Measurements from ENCODE around the gene GLYR1.

Gene GLYR1

GRCh38 chr16:4814542-4815173 lies 32.4 kb downstream of the GLYR1 start:
- POLR2A ChIA-PET: no interaction called here
- TF ChIP-seq CTCF (IDR thresholded peaks at IDR 0.05; ENCODE audit: control extremely low read depth, extremely low read depth, low read depth, missing control alignments): no peak
- CTCF ChIA-PET: interaction anchor here (0.9 to 1.5 kb wide), 2 partner anchors 11 to 12 kb away, joined by 3 to 5 read pairs; partner anchors contain the start of gene ROGDI
- no peak for DNase-seq (ENCODE audit: extremely low spot score)

DNA sequence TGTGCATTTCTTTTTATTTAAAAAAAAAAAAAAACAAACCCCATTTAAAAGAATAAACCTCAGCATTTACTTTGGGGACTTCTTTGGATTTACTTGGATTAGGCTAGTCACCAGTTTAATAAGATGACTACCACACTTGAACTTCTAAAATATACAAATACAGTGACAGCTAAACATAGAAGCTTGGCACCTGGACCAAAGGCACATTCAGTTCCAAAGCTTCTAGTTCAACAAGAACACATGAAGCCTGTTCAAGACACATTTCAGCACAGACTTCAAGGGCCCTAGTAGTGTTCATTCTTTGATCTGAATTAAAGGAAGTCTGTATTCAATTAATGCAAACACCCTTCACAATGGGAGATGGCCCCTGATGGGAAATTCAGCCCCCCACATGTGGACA lies 33.0 kb downstream of the GLYR1 start:
- POLR2A ChIA-PET: no interaction called here
- TF ChIP-seq CTCF (IDR thresholded peaks at IDR 0.05; ENCODE audit: control extremely low read depth, extremely low read depth, low read depth, missing control alignments): no peak
- CTCF ChIA-PET: interaction anchor here (1.5 kb wide), 1 partner anchor 12 kb away, joined by 5 read pairs; no protein-coding TSS in a partner anchor
- DNase-seq (ENCODE audit: extremely low spot score): no peak

DNA sequence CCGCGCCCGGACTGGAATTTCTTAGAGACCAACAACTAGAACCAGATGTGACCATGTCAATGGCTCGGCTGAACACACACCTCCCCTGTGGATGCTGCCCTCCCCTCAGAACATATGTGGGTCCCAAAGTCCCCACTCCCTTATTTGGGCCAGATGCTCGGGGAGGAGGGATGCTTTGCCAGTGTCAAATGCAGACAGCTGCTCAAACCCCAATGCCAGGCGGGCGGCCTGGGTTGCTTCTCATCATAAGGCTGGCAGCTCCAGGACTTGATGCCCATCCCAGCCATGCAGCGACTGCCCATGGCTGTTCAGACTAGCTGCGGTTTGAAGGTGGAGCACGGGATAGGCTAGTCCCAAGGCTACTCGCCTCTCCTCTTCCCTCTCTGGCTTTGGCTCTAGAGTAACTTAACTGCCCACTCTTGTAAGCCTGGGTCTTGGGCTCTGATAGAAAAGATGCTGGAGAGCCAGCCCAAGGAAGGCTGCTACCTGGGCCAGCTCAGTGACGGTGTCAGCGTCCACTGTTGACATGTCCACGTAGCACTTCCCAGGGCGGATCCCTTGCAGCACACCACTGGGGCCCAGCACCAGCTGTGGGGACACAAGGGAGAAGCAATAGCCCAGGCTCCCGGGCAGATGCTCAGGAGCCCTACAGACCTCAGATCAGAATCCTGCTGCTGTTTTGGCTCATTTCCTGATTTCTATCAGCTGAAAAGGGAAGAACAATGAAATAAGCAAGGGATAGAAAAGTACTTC lies 33.7 kb downstream of the GLYR1 start:
- no peak for TF ChIP-seq CTCF (IDR thresholded peaks at IDR 0.05; ENCODE audit: control extremely low read depth, extremely low read depth, low read depth, missing control alignments)
- CTCF ChIA-PET: interaction anchor here (1.5 kb wide), 1 partner anchor 12 kb away, joined by 5 read pairs; no protein-coding TSS in a partner anchor
- no peak for DNase-seq (ENCODE audit: extremely low spot score)
- POLR2A ChIA-PET: interaction anchor here (0.6 kb wide), 1 partner anchor 213 kb away, joined by 3 read pairs; no protein-coding TSS in a partner anchor

- TF ChIP-seq CTCF (IDR thresholded peaks at IDR 0.05; ENCODE audit: control extremely low read depth, extremely low read depth, low read depth, missing control alignments): no peak
- no peak for DNase-seq (ENCODE audit: extremely low spot score)
- ChIA-PET CTCF (interaction anchor here (0.5 to 1.2 kb wide), 2 partner anchors 9 to 161 kb away, joined by 3 to 4 read pairs; partner anchors contain the start of gene ROGDI), POLR2A (interaction anchor here (0.6 kb wide), 1 partner anchor 55 kb away, joined by 3 read pairs; no protein-coding TSS in a partner anchor)
These were observed 35.3 kb downstream of the GLYR1 start for GRCh38 chr16:4811773-4812172.

DNA sequence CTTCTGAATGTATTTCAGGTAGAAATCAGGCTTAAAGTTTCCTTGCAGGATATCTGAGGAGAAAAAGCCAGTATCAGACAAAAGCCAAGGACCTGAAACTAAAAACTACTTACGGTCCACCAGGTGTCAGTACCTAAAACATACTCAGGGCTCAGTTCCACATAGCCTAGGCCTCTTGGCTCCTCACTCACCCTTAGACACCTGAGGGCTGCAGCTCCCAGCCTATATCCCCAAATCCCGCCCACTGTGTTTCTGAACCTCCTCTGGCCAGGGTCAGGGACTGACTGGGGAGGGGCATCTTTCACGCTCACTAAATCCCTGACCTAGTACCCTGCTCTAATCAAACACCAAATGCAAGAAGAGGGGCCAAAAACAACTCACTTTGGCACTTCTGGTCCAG lies 35.8 kb downstream of the GLYR1 start:
- DNase-seq (ENCODE audit: extremely low spot score): no peak
- ChIA-PET POLR2A (interaction anchor here (0.6 kb wide), 2 partner anchors 19 to 55 kb away, joined by 3 to 11 read pairs; no protein-coding TSS in a partner anchor), CTCF (interaction anchor here (1.2 to 1.4 kb wide), 2 partner anchors 10 to 21 kb away, joined by 3 read pairs; no protein-coding TSS in a partner anchor)
- TF ChIP-seq CTCF (IDR thresholded peaks at IDR 0.05; ENCODE audit: control extremely low read depth, extremely low read depth, low read depth, missing control alignments): no peak

DNA sequence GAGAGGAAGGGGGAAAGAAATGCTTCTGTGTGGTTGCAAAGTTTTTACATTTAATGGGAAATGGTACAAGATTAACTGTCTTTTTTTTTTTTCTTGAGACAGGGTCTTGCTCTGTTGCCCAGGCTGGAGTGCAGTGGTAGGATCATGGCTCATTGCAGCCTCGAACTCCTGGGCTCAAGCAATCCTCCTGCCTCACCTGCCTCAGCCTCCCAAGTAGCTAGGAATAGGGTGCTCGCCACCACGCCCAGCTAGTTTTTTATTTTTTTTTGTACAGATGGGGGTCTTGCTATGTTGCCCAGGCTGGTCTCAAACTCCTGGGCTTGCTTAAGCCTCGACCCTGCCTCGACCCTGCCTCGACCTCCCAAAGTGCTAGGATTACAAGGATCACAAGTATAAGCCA lies 40.8 kb downstream of the GLYR1 start:
- TF ChIP-seq CTCF (IDR thresholded peaks at IDR 0.05; ENCODE audit: control extremely low read depth, extremely low read depth, low read depth, missing control alignments): no peak
- POLR2A ChIA-PET: no interaction called here
- DNase-seq (ENCODE audit: extremely low spot score): no peak
- CTCF ChIA-PET: interaction anchor here (0.6 to 1.3 kb wide), 2 partner anchors 13 to 14 kb away, joined by 3 read pairs; no protein-coding TSS in a partner anchor
